CD4-positive, alpha-beta T cell treated with Interleukin-15 for 1 hour (primary cell): Measurements from ENCODE around the gene PIAS4.
A peak's percentile ranks its signal among the peaks of the same experiment; 100 is the strongest.

Experiments
- DNase-seq: peaks from one replicate; pipeline ENCODE4 v3.0.0-alpha.2; 2020

PIAS4 gene

DNA sequence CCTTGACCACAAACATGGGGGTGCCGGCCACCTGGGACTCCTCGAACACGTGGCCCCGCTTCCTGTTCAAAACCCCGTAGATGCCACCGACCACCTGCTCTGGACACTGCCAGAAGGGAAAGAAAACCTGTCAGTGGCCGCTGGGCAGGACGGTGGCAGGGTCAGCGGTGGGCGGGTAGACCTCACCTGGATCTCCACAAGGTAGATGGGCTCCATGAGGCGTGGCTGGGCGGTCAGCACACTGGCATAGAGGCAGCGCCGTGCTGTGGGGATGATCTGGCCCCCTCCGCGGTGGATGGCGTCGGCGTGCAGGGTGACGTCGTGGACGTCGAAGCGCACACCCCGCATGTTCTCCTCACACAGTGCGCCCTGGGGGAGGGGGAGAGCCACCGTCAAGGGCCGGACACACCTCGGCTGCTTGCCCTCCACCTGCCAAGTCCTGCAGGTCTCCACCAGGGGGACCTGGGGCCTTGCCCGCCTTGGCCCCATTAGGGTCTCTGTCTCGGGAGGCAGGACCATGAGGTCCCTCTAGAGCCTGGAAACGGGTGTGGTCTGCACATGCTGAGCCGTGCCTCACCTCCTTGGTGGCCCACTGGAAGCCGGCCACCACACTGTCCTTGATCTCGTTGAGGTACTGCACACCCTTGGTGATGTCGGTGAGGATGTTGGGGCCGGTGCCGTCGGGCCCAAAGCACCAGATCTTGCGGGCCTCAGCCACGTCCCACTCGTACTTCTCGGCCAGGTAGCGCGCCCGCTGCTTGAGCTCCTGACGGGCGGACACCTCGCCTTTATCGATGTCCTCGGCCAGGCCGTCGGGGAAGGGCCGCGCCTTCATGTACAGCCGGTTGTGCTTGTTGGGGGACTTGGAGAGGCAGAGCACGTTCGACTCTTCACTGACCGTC is 30.0 kb upstream of the PIAS4 start:
- DNase-seq = no peak

DNA sequence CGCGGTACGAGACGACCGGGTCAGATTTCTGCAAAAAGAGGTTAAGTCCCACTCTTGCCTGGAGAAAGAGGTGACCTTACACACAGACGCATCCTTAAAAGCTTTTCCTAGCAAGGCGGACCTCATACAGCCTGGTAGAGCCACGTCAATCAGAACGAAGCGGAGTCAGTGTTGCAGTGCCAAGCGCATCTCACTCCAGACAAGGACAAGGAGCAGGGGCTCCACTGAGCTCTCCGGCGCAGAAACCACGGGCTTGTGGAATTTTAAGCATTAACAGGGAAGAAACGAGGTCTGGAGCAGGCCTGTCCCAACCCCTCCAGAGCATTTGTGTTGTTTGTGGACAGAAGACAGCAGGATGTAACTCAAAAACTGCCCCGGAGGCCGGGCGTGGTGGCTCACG is 29.4 kb upstream of the PIAS4 start:
- DNase-seq = no peak

DNA sequence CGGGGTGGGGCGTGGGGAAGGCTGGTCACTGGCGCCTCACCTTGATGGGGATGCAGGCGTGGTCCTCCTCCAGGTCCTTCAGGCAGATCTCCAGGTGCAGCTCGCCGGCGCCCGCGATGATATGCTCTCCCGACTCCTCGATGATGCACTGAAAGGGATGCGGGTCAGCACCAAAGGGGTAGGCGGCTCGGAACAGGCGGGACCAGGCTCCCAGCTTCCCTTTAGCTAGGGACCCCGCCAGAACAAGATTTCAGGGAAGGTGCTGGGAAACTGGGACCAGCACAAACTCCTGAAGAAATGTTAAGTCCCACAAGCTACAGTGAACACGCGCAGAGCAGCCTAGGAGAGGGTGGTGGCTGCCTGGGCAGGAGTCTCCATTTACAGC is 28.3 kb upstream of the PIAS4 start:
- no peak for DNase-seq

DNA sequence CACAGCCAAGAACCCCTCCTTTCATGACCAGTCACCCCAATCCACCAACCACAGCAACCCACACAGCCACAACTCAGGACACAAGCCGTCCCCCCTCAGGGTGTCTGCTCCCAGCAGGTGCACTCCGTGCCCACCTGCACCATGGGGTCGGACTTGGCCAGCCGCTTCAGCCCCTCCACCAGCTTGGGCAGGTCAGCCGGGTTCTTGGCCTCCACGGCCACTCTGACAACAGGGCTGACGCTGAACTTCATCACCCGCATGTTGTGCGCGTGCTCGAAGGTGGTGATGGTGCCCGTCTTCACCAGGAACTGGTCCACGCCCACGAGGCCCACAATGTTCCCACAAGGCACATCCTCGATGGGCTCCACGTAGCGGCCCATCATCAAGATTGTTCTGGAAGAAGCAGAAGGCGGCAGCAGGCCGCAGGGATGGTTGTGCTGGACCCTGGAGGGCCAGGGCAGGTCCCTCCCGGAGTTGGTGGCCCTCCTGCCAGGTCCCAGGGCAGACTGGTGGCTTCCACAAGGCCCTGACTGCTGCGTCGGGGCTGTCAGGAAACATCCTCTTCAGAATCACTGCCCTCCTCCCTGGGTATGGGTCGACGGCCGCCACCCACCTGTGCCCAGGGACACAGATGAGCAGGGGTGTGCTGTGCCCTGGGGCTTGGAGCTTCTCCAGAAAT is 27.7 kb upstream of the PIAS4 start:
- DNase-seq = no peak

DNA sequence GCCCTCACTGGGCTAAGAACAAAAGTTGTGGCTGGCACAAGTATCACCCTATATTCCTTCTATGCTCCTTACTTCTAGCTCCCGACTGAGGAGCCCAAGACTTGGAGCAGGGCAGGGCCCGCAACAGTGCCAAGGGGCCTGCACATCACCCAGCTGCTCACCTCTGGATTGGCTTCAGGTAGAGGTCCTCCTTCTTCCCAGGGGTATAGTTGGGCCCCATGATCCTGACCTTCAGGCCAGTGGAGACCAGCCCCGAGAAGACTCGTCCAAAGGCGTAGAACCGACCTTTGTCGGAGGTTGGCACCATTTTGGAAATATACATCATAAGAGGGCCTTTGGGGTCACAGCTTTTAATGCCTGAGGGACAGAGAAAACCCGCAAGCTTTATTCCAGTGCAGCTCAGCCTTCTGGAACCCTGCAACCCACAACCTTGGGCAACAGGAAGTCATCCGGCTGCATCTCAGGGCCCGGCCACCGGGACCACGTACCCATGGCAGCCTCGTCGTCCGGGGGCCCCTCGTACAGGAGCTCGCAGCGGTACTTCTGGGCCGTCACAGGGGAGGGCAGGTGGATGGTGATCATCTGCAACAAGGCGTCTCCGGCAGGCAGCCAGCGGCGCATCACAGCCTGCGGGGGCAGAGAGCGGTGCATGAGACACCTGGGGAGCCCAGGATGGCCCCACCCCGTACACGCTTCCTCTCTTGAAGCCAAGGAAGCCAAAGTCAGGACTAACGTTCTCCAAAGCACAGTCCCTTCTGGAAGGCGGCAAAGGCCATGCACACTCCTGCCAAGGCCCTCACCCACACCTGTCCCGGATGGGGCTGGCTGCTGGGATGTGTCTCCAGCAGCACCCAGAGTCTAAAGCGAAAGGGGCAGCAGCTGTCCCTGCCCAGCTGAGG is 26.9 kb upstream of the PIAS4 start:
- DNase-seq = no peak

DNA sequence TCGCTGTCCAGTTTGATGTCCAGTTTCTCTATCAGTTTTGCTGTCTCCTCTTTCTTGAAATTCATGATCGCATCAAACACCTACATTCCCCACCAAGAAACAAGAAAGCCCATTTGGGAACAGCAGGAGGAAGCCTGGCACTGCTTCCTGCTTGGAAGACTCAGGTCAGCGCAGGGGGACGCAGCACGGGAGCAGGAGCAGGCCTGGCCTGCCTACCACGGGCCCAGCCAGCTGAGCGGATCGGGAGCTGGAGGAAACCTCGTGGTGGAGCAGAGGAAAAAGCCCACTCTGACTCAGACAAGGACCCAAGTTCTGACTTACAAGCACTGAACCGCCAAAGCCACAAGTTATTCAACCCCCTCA is 26.2 kb upstream of the PIAS4 start:
- no peak for DNase-seq

DNA sequence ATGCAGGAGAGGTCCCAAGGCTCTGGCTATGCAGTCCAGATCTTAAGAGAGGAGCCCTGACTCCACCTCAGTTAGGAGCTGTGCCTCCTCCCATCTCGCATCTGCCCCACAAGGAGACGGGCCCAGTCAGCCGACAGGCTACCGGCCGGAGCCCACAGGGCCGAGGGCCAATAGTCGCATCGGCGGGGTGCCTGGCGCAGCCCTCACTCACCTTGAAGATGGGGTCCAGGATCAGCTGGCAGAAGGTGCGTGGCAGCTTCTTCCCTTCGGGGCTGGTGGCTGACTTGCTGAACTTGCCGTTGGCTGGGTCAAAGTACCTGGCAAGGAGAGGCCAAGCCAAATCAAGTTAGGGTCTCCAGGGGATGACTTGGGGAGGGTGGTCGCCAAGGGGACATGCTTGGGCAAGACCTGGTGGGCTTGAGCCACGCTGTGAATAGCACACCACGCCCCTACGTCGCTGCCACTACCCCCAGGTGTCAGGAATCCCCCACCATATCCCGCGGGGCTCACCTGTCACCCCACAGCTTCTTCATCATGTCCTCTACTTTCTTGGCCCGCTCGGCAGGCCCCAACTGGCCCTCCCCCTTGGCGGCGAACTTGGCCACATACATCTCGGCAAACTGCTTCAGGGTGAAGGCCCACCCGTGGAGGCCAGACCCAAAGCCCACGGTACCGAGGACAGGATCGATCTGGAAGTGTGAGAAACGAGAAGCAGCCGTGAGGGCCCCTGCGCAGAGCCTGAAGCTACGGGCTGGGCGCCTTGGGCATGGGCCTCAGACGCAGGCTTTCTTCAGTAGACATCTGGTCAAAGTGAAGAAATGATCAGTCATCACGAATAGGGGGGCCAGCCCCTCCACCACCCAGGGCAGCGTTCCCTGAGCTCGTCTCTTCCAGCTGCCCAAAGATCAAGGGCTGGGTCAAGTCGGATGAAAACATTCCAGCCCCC is 25.5 kb upstream of the PIAS4 start:
- no peak for DNase-seq

DNA sequence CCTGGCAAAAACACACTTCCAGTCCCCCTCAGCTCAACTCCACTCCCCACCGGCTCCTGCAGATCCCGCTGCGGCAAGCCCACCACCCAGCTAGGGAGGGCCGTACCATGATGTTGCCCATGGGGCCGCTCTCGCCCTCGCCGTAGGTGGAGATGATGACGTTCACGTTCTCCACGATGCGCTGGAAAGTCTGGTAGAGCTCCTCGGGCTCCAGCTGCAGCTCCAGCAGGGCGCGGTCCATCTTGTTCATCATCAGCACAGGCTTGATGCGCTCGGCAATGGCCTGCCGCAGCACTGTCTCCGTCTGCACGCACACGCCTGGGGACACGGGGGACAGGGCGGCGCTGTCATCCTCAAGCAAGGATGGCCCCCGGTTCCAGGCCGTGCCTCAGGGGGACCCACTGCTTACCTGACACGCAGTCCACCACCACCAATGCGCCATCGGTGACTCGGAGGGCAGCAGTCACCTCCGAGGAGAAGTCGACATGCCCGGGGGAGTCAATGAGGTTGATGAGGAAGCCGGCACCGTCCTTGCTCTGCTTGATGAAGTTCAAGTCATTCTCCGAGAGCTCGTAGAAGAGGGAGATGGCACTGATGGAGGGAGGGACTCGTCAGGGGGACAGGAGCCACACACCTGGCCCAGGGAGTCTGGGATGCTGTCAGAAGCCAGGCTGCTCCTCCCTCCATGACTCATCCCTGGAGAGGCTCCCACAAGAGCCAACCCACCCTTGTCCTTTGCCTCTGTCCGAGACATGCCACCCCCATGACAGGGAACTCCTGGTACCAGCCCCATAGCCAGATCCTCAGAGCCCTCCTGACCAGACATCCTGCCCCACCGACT is 24.6 kb upstream of the PIAS4 start:
- DNase-seq = no peak

DNA sequence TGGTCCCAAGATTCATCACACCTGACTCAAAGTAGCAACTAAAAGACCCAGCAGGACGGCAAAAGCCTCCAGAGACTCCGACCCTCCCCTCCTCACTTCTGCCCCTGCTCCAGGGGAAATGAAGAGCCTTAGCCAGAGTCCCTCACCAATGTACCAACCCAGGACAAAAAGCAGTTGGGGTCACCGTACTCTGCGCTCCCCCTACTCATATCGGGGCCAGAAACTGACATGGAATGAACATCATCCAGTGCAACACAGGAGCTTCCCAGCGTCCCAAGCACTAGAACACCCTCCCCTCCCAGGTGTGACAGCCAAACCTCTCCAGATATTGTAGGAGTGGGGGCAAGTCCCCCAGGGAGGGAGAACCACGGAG is 24.0 kb upstream of the PIAS4 start:
- no peak for DNase-seq

DNA sequence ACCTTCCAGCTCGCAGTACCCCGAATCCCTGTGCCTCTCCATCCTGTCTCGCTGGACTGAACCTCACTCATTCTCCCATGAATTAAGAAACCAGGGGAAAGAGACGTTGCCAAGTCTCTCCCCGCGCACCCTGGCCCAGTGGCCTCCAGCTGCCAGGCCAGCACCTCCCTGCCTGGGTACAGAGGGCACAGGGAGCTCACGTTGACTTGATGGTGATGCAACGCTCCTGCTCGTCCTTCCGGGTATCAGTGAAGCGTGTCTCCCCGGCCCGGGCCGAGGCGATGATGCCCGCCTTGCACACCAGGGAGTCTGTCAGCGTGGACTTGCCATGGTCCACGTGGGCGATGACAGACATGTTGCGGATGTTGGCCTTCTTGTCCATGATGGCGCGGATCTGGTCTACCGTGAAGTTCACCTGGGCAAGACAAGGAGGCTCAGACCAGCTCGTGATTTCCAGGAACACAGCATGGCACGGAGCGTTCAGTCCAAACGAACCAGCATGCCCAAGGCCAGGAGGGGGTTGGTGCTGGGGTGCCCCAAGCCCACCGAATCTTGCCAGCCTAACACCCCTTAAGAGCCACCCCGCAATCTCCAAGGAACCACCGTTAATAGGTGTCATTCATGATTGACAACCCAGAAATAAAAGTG is 23.5 kb upstream of the PIAS4 start:
- DNase-seq = peak; percentile 28

DNA sequence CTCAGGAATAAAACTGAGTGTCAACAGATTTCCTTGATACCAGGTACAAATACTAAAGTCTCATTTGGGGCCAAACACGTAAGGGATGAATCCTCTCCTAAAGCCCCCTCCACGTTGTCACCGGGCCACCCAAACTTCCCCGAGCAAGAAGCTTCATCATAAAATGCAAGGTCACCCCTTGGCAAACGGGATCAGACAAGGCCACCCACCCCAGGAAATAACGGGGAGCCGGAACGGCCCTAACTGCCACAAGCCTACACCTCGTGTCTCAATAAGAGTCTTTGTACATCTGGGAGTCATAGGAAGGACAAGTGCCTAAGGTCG is 23.0 kb upstream of the PIAS4 start:
- DNase-seq = no peak

DNA sequence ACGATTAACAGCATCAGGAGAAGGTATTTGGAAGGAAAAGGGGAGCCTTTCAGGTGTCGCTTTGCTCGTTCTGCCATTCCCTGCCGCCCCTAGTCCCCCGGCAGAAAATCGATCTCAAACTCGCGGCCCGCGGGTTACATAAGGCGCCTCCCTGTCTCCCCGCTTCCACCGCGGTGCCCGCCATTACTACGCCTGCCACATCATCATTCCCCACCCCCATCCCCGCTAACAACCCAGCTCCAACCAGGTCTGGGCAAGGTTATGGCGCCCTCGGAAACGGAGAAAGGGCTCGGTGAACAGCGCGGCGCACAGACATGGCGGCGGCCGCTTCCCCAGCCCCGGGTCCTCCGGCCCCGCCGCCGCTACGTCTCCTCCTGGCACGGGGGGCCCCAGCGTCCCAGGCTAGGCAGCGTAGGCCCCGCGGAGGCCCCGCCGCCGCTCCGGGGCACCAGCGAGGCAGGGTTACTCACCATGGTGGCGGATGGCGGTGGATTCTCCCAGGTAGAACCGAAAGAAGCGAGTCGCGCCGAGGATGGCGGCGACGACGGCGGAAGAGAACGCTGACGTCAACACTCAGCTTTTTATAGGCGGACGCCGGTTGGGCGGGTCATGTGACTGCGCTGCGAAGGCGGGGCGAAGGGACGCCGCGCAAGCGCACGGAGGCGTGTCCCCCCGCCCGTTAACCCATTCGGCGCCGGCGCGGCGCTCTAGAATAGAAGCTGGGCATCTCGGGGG is 22.5 kb upstream of the PIAS4 start, which contains the start of gene EEF2:
TSS of gene EEF2 (minus strand) at position 556 of the 735 bp plus-strand sequence. CDS start at position 473, 83 bp downstream.
- DNase-seq = peak; percentile 90

DNA sequence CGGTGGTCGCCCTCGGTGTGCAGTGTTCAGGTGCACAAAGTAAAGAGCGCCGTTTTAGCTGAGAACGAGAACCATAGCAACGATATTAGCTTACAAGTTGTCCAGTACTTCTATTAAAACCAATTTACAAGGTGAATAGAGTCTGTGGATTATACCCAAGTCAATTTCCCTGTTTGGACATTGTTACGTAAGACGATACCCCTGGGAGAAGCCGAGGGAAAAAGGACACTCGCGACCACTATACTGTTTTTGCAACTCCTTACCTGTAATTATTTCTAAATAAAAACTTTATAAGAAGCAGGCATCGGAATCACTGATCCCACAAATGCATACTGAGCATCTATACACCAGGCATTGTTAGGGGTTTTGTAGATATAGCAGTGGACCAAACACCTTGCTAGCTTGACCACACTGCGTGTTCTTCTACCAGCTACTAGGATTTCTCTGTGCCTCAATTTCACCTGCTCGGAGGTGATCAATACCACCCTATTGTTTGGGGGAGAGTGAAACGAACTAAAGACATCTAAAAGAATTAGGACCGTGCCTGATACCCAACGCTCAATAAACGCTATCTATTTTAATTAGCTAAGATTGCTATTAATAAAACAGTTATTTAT is 21.8 kb upstream of the PIAS4 start:
- DNase-seq = no peak

DNA sequence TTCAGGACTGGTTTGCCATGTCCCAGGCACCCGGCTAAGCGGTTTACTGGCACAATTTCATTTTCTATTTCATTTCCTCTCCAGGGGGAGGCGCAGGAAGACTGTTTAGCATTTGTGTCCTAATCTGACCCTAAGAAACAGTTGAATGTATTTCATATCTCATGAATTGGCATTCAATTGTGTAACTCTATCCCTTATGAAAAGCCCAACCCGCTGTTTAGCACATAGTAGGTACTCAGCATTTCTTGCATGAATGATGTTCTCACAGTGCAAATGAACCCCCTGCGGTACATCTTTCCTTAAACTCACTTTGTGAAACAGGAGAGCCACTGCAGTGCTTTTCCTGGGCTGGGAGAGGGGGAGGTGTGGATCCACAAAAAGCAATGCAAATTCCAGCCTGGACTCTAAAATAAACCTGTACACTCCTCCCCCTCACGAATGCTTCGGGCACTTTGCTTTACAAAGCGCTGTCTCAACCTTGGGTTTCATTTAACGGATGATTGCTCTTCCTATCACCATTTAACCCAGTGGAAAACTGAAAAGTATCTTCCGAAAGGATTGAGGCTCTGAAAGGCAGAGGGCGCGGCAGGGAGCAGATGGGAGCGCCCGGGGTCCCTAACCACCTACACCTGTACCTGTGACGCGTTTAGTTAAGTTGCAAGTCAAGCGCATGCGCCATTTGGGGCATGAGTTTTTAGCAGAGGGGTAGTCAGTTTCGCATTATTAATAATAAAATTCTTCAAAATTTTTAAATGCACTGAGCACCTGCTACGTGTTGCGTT is 21.1 kb upstream of the PIAS4 start:
- DNase-seq = peak; percentile 72

DNA sequence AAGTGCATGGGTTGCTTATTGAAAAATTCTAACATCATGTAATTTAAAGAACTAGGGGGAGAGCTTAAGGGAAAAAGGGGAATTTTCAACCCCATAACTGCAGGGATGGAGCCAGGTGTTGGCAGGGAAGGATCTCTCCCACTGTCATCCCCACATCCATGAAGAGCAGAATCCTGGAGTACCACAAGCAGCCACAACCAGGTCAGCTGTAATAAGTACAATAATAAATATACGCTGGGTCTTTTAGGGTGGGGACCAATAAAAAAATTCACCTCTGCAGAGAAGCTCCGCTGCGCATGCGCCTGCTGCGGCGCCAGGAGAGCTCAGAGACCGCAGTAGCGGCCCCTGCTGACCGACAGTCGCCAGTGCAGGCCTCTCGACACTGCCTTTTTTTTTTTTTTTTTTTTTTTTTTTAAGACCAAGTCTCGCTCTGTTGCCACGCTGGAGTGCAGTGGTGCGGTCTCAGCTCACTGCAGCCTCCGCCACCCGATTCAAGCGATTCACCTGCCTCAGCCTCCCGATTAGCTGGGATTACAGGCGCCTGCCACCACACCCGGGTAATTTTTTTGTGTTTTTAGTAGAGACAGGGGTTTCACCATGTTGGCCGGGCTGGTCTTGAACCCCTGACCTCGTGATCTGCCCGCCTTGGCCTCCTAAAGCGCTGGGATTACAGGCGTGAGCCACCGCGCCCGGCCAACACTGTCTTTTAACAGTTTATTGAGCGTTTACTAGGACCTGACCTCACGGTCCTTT is 19.7 kb upstream of the PIAS4 start:
- peak; percentile 93 for DNase-seq

DNA sequence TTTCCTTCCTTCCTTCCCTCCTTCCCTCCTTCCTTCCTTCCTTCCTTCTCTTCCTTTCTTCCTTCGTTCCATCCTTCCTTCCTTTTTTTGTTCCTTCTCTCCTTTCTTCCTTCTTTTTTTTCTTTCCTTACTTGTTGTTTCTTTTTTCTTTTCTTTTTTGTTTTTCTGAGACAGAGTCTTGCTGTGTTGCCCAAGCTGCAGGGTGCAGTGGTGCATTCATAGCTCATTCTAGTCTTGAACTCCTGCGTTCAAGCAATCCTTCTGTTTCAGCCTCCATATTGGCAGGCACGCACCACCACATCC is 16.8 kb upstream of the PIAS4 start:
- no peak for DNase-seq

DNA sequence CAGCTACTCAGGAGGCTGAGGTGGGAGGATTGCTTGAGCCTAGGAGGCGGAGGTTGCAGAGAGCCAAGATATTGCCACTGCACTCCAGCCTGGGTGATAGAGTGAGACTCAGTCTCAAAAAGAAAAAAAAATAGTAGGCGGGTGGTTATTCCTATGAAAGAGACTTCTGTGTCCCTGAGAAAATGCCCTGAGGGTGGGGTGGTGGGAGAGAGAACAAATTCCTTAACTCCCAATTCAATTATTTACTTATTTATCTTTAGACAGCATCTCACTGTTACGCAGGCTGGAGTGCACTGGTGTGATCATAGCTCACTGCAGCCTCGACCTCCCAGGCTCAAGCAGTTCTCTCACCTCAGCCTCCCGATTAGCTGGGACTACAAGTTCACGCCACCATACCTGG is 11.9 kb upstream of the PIAS4 start:
- DNase-seq = no peak
